SIG-M5 treated with dmso at 0.1 percent for 504 hours (cell line): ENCODE results near the gene DOCK2.
A peak's percentile ranks its signal among the peaks of the same experiment; 100 is the strongest.

Experiments used
- DNase-seq: peaks from one replicate; lab custom pipeline; 2025; ENCODE audit not compliant: unreplicated experiment; lab: John Stamatoyannopoulos, UW

DOCK2 gene

GRCh38 chr5:169810524-169810923 lies 173.4 kb downstream of the DOCK2 start:
- DNase-seq = no peak

DNA sequence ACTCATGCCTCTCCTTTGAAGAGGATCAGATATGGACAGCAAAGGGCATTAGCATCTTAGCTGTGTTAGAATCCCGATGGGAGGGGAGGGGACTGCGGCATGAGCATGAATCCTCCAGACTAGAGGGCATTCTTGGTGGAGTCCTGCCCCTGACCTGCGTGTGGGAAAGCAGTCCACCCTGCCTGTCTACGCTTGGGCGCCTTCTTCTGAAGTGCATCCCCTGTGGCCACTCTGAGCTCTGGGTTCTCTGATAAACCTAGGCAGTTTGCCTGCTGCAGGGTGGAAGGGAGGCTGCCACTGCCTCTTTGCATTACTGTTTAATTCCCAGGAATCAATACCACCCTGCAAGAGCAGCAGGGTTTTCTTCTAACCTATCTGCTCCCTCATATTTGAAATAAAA lies 173.9 kb downstream of the DOCK2 start:
- DNase-seq = no peak

DNA sequence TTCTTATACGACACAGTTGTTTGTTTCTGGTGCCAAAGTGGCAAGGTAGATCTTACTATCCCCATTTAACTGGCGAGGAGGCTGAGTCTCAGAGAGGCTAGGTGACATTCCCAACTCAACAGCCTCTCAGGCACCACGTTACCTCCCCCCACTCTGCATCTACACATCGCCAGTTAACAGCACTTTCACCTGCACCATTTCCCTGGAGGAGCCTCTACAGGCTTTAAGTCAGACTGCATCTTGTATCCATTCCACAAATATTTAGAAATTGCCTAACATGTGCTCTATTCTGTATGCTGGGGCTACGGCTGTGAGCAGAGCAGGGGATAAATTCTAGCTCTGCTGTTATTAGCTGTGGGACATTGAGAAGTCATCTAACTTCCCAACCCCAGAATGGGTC lies 174.6 kb downstream of the DOCK2 start:
- DNase-seq = no peak

- DNase-seq = no peak
Measured at GRCh38 chr5:169812786-169813185, 175.7 kb downstream of the DOCK2 start.

DNA sequence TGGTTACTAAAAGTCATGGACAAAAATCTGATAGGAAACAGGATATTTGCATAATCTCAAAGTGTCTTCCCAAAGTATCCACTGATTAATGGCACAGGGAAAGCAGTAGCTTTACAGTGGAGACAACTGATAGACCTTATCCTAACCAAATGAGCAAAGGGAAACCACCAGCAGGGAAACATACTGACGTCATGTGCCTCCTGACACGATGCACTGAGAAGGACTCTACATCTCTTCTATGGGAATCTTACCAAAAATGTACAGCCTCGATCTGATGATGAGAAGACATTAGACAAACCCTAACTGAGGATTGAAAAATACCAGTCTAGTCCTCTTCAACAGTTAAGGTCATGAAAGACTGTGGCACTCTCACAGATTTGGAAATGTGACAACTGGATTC lies 177.0 kb downstream of the DOCK2 start:
- no peak for DNase-seq

GRCh38 chr5:169814522-169814921 lies 177.4 kb downstream of the DOCK2 start:
- no peak for DNase-seq

DNA sequence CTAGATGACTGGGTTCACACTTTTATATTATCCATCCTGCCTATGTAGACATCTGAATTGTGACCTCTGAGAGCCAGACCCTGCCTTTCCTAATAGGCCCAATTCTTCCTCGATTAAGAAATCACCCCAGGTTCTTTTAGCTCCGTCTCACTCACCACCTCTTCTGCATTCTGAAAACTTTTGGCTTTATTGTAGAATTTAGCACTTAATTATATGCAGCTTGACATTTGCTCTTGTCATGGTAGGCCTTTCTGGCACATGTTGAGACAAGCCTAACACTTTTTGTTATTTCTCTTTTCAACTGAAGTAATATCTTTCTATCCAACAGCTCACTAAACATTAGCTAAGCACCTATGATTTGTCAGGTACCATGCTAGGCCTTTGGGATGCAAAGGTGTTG lies 180.0 kb downstream of the DOCK2 start:
- DNase-seq = no peak

- DNase-seq = no peak
Measured at GRCh38 chr5:169826618-169827017, 189.5 kb downstream of the DOCK2 start.

- no peak for DNase-seq
Measured at GRCh38 chr5:169827769-169828168, 190.7 kb downstream of the DOCK2 start.

- no peak for DNase-seq
Measured at GRCh38 chr5:169828385-169828784, 191.3 kb downstream of the DOCK2 start.

DNA sequence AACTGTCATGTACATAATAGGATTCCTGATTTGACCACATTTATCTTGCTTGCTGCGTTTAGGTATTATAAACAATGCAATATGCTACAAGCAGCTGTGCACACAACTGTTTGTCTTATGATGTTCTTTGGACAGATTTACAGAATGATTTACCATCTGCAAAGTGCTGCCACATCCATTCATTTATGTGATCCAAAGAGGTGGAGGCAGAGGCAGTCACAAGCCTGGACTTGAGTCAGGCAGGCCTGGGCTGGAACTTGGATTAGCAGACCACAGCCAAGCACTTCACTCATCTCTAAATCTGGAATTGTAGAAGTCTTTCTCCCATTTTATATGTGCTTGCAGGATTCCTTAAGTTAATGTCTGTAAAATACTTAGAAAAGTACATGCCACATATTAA lies 194.3 kb downstream of the DOCK2 start:
- DNase-seq = no peak

DNA sequence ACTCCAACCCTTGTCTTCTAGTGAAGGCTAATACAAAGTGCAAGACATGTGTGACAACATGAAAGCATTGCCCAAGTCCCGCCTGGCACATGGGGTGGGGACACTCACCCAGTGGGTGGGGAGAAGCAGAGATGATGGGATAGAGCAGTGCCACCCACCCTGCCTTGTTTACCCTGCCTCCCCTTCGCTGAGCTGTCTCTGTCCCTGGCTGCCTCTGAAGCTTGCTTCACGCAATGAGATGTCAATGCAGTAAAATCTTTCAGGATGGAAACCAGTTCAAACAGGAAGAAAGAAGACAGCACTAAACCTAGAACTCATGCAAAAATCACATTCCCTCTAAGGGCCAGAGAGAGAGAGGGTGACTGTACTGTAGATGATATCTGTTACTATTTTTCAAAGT lies 195.2 kb downstream of the DOCK2 start:
- DNase-seq = no peak

DNA sequence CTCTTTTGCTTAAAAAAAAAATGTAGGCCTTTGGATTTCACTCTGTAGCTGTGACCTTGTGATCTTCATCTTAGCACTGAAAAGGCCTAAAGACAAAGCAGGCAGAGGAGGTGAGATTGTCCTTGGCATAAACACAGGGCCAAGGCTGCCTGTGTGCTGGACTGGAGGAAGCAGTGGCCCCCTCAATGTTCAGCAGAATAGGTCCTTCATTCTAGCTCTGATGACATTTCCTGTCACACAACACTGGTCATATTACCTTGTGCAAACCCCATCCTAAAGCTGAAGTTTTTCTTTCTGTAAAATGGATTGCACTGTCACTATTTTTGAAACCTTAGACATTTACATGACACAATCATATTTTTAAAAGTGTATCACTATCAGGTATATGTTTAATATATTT lies 195.8 kb downstream of the DOCK2 start:
- no peak for DNase-seq

GRCh38 chr5:169833681-169834292 lies 196.7 kb downstream of the DOCK2 start:
- DNase-seq = peak; percentile 51

DNA sequence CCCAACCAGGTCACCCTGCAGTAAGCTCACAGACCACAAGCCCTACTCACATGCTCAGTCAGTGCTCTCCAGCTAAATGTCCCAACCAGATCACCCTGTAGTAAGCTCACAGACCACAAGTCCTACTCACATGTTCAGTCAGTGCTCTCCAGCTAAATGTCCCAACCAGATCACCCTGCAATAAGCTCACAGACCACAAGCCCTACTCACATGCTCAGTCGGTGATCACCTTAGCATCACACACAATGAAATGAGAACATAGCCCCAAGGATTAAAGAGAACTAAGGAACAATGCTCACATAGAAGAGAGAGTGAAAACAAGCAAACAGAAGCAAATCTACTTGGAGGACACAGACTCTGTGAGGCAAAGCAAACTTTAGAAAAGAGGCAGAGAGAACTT lies 197.5 kb downstream of the DOCK2 start:
- peak; percentile 17 for DNase-seq

DNA sequence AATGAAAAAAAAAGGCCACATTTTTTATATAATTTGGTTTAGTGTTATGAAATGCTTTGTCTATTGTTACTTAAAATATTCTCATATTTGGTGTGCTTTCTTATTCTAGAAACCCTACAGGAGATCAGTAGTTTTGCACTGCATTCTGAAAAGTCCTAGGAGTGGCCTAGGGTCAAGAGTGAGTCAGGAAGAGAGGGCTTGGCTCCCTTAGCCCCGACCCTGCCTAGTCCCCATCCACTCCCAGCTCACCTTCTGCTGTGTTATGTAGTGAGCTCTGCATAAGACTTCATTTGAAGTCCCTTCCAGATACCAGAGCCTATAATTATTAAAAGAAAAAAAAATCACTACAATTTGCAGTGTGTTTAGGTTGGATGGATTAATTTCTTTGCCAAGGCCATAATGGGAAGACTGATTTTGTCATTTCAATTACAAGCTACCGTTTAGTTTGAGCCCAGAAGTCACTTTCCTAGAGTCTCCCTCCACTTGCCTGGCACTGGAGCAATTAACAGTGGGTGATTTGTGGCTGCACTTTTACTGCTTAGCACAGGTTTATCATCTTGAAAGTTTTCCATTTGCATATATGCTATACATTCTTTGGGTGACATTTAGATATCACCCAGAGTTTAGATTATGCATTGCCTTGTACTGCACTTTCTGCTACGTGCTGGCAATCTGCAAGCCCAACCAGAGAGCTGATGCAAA lies 199.9 kb downstream of the DOCK2 start:
- DNase-seq = no peak

DNA sequence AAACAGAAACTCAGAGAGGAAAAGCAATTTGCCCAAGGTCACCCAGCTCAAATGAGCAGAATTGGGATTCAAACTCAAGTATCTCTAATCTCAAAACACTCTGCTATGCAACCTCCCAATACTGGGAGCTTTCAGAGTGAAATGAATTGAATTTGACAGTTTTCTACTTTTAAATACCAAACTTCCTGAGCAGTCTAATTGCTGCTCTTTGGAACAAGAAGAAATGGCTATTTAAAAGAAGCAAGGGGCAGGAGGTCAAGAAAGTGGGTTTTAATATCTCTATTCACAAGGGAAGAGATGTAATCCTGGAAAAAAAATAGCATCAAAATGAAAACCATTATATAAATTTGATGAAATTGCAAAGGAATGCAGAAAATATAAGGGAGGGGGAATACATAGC lies 200.6 kb downstream of the DOCK2 start:
- DNase-seq = no peak

DNA sequence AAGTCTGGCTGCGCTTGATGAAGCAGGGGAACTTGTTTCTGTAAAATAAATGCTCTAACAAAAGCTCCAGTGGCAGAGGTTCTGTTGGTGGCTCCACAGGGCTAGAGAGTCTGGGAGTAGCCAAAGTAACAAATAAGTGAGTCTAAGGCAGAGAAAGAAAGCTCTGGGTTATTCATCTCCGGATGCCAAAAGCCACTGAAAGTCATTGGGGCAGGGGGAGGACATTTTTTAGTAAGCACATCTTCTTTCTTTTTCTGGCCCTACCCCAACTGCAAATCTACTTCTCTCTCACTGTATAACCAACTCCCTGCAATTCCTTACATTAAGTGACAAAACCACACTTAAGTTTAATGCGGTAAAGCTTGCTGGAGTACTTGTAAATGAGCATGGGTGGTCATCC lies 201.6 kb downstream of the DOCK2 start:
- DNase-seq = no peak

- DNase-seq = no peak
Measured at GRCh38 chr5:169840405-169840804, 203.3 kb downstream of the DOCK2 start.

GRCh38 chr5:169842699-169843098 lies 205.6 kb downstream of the DOCK2 start:
- no peak for DNase-seq

DNA sequence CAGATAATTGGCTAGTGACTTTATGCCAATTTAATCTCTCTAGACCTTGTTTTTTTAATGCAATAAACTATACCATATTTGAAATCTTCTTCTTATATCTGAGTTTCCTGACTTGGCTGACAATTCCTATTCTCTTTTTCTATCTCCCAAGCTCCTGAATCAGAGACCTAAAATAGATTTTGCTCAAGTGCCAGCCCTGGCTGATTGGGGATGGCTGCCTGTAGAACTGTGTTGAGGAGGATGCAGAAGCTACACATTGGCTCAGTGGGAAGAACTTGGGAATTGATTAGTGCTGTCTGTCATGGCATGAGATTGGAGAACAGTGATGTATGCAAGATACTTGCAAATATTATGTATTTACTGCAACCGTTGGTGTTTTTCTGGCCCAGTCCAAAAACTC lies 210.4 kb downstream of the DOCK2 start:
- DNase-seq = no peak

- no peak for DNase-seq
Measured at GRCh38 chr5:169848271-169848670, 211.2 kb downstream of the DOCK2 start.

GRCh38 chr5:169848792-169849191 lies 211.7 kb downstream of the DOCK2 start:
- DNase-seq = no peak
